GM18519 (cell line): ENCODE results near the gene IL9R.
"Not testable (repeated sequence)": the region's sequence is repeated elsewhere in the genome, so short reads cannot be mapped to it uniquely, and the experiment has no call there.

Source experiments
- ATAC-seq: cut with Tn5 transposase; IDR thresholded peaks from one replicate; pipeline ENCODE4 v1.9.1; 2021; ENCODE audit warnings: mild to moderate bottlenecking, moderate library complexity; ENCODE audit not compliant: unreplicated experiment, low FRiP score

The IL9R gene

GRCh38 chrX:156029296-156029695 is 31.8 kb downstream of the IL9R start:
- not testable (repeated sequence) for ATAC-seq

- not testable (repeated sequence) for ATAC-seq
Measured at GRCh38 chrX:156029707-156030442, 32.4 kb downstream of the IL9R start.

- not testable (repeated sequence) for ATAC-seq
Measured at GRCh38 chrX:156030474-156030873, 33.0 kb downstream of the IL9R start.
